GM19035 (cell line): ENCODE measurements around the gene SERPINA9.
"Not testable (repeated sequence)": the region's sequence is repeated elsewhere in the genome, so short reads cannot be mapped to it uniquely, and the experiment has no call there.

Experiments used
- ATAC-seq: cut with Tn5 transposase; IDR thresholded peaks from one replicate; pipeline ENCODE4 v1.9.1; 2021; ENCODE audit not compliant: unreplicated experiment

Gene SERPINA9

DNA sequence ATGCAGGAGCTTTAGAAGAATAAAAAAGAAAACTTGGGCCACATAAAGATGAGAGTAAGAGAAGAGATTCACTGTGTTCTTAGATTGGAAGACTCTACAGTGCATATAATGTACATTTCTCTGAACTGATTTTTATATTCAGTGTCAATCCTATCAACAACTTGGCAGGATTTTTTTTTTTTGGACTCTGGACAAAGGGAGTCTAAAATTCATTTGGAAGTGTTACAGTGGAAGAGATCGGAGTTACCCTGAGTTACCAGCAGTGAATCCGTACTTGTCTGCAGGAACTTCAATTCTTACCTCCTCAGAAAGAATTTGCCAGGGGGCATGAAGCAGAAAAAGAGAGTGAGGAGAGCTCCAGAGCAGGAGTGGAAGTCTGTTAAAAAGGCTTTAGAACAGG is 47.4 kb downstream of the SERPINA9 start:
- no peak for ATAC-seq

GRCh38 chr14:94427016-94427613 is 48.9 kb downstream of the SERPINA9 start:
- no peak for ATAC-seq

DNA sequence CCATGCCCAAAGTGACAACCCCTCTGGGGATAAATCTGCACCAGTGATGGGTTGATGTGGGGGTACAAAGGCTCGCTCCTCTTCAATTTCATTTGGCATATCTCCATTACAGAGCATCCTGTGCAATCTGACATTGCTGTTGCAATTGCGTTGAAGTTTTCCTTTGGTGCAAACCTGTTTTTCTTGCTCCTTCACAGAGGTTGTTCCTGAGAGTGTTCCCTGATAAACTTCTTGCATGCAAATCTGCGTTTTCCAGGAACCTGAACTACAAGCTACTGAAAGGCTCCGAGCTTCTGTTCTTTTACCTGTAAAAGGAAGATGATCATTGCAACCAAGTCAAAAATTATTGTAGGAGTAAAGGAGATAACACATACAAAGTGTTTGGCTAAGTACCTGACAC is 49.5 kb downstream of the SERPINA9 start:
- ATAC-seq: no peak

GRCh38 chr14:94424371-94424770 is 51.6 kb downstream of the SERPINA9 start:
- ATAC-seq: no peak

DNA sequence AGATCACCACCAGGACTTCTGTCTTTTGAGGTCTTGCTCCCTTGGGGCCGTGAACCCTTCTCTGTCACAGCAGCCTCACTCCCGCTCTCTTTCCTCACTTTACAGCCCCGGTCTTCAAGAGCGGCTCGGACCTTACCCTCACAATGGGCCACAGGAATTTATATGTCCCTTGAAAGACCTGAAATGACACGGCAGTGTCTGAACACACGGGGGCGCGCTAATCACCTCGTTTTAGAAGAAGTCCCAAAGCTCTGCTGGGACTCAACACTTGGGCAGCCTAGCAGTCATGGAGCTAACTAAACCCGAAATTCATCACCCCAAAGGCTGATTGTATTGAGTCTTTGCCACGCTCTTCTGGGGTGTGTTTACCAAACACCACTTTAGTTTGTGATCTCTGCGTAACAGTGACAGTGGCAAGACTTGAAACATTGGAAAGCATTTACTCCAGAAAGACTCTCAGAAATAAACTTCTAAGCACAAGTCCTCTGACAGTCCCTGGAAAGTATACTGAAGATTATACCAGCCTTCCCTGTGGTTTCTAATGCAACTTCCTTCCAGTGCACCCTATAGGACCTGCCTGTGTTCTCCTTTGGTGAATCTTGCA is 52.4 kb downstream of the SERPINA9 start:
- ATAC-seq: peak; percentile 58

DNA sequence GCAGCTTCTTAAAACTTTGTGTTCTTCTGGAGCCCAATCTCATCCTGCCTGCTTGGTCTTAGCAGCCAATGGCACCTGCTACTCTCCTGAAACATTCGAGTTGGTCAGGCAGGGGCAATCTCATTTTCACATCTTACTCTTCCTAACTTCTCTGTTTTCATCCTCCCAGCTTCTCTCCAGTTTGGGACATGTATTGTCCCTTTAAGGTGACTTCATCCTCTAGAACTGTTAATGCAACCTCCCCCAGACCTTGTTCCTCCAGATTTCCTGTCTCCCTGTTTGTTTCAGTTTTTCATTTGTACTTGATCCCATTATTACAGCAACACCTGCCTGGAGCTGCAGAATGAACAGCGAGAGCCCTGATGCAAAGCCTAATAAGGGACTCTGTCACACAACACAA is 54.7 kb downstream of the SERPINA9 start:
- no peak for ATAC-seq

DNA sequence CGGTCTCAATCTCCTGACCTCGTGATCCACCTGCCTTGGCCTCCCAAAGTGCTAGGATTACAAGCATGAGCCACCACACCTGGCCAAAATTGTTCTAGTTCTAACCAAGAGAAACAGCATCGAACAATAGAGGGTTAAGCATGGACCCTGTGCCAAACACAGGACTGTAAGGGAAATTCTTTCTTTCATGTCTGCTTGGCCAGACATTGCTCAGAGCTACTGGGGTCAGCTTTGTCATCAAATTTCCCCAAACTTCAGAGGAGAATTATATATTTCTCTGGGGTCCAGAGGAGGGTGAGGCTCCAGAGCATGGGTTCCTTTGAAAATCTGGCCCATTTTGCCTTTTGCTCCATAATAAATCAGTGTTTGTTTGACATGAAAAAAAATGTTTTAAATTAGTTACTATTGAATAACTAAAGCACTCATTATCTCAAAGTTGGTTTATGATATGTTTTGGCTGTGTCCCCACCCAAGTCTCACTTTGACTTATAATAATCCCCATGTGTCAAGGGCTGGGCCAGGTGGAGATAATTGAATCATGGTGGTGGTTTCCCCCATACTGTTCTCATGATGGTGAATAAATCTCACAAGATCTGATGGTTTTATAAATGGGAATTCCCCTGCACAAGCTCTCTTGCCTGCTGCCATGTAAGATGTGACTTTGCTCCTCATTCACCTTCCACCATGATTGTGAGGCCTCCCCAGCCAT is 58.3 kb downstream of the SERPINA9 start:
- ATAC-seq: not testable (repeated sequence)
